Ecto neural progenitor cell (in vitro differentiated cells): ENCODE measurements around the gene CDH26.
"Not testable (repeated sequence)": the region's sequence is repeated elsewhere in the genome, so short reads cannot be mapped to it uniquely, and the experiment has no call there.

Experiments
- DNase-seq: peaks from one replicate; pipeline ENCODE4 v3.0.0-alpha.2; 2018; ENCODE audit warnings: low spot score

The CDH26 gene

GRCh38 chr20:59940956-59941294 lies 17.3 kb upstream of the CDH26 start:
- no peak for DNase-seq

DNA sequence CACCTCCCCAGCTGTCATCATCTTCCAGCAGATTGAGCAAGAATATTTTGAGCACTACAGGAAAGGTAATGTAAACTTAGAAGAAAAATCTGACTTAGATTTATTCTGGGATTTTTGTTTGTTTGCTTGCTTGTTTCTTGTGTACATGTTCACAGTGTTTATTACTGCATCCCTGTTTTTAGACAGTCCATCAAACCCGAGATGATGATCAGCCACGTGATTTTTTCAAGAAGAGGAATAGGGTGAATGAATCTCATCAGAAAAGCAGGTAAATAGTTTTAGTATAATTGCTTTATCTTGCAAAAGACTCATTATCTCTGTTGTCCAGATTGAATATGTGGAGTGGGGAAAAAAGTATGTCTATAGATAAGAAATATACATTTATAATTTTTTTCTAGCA lies 16.0 kb upstream of the CDH26 start:
- no peak for DNase-seq

DNA sequence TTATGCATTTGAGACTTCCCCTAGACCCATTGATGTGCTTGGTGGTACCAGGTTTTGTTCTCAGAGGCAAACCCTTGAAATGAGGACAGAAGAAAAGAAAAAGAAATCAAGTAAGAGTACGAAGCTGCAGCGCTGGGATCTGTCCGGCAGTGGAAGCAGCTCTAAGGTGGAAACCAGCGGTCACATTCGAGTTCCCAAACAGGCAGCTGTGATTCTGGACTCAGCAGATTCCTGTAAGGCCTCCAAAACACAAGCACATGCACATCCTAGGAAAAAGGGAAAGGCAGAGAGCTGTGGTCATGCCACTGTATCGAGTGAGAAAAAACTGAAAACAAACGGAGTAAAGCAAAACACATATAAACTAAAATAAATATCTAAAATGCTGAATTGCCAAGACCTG lies 13.5 kb upstream of the CDH26 start:
- DNase-seq, result no peak

GRCh38 chr20:59945175-59945574 lies 13.0 kb upstream of the CDH26 start:
- DNase-seq, result no peak

DNA sequence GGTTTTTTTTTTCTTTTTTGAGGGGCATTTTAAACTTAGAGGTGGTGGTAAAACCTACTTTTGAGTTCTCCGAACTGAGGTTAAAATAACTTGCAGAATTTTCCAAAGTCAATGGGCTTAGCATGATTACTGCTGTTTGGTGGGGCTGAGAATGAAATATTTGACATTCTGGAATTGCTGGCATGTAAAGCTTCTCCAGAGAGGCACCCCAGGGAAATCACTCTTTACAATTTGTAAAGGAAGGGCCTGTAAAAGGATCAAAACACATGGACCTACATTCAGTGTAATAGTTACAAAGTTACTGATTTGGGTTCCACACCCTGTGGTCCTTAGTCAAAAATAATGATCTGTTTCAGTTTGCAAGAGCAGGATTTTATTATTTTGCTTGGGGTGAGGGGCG lies 12.5 kb upstream of the CDH26 start:
- no peak for DNase-seq

- DNase-seq, result no peak
Observed at GRCh38 chr20:59947376-59947775, 10.8 kb upstream of the CDH26 start.

- no peak for DNase-seq
Observed at GRCh38 chr20:59948212-59948611, 10.0 kb upstream of the CDH26 start.

DNA sequence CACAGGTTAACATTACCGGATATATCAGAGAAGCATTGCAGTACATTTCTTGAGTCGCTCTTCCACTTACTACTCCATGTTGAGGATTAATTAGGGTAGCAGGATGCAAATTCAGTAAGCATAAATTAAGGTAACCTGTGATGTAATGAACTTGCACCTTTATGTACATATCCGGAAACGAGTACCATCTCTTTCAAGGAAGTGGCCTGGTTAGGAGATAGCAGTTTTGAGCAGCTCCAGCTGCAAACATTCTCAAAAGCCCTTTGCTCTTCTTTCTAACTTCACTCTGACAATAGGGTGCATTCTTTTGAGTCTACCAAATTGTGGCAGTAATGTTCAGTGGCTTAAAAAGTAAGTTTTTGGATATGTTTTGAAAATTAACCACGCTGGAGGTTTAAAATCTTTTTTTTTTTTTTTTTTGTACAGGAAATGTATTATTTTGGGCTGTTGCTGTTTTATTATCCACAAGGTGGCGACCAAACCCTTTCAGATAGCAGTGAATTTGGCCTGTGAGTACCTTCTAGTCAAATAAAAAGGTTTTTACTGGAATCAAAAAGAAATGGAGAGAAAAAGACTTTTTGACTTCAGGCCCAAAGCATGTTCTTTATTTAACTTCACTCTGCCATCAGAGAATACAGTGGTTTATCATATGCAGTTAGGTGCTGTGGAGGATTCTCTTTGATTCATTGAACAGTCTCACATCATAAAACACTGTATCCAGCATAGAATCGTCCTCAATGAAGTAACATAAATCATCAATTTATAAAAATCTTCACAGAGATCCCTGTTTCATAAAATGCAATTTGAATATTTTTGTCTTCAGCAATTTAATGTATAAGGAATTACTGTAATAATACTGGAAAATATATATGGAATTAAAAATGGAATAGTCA lies 9.1 kb upstream of the CDH26 start:
- no peak for DNase-seq

GRCh38 chr20:59949911-59950310 lies 8.3 kb upstream of the CDH26 start:
- DNase-seq, result no peak

- no peak for DNase-seq
Observed at GRCh38 chr20:59954718-59955117, 3.5 kb upstream of the CDH26 start.

GRCh38 chr20:59955131-59955796 lies 3.0 kb upstream of the CDH26 start:
- DNase-seq, result no peak

DNA sequence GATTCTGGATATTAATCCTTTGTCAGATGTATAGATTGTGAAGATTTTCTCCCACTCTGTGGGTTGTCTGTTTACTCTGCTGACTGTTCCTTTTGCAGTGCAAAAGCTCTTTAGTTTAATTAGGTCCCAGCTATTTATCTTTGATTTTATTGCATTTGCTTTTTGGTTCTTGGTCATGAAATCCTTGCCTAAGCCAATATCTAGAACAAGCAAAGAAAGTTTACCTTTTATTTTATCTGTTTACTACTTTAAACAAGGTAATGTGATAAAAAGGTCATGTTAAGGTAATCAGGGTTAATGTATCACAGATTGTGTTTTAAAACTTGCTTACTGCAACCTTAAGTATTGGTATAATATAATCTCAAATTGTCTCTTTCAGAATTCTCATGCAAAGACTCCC lies 655 bp upstream of the CDH26 start:
- DNase-seq, result not testable (repeated sequence)

DNA sequence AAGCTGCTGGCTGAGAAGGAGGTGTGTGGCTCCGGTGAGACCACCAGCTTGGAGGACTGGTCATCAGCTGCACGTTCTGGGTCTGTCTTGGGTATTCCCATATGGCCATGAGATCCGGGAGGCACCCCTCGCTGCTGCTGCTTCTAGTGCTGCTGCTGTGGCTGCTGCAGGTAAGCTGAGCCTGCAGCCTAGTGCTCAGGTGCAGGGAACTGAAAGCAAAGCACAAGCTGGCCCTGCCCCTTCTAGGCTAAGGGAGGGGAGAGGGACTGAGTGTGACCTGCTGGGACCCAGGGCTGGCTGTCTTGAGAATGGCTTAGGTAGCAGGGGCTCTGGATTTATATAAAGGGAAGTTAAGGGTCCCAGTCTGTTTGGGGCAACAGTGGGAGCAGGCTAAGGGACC lies 403 bp downstream of the CDH26 start:
- no peak for DNase-seq

GRCh38 chr20:59961423-59961822 lies 3.2 kb downstream of the CDH26 start:
- DNase-seq, result no peak

- no peak for DNase-seq
Observed at GRCh38 chr20:59962155-59962554, 3.9 kb downstream of the CDH26 start.

- DNase-seq, result no peak
Observed at GRCh38 chr20:59966428-59966827, 8.2 kb downstream of the CDH26 start.

DNA sequence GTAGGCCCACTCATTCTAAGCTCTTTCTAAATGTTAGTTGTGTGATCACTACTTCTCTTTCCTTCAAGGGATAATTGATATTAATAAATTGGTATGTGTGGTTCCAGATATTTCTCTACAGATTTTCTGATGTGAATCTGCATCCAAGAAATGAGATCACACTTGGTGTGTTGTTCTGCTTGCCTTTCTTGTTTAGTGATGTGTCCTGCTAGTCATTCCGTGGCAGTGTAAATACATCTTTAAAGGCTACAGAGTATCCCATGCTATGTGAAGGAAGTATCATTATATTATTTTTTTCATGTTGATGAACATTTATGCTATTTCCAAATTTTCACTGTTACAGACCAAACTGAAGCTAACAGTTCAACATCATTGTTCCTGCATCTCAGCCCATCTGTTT lies 13.2 kb downstream of the CDH26 start:
- no peak for DNase-seq

DNA sequence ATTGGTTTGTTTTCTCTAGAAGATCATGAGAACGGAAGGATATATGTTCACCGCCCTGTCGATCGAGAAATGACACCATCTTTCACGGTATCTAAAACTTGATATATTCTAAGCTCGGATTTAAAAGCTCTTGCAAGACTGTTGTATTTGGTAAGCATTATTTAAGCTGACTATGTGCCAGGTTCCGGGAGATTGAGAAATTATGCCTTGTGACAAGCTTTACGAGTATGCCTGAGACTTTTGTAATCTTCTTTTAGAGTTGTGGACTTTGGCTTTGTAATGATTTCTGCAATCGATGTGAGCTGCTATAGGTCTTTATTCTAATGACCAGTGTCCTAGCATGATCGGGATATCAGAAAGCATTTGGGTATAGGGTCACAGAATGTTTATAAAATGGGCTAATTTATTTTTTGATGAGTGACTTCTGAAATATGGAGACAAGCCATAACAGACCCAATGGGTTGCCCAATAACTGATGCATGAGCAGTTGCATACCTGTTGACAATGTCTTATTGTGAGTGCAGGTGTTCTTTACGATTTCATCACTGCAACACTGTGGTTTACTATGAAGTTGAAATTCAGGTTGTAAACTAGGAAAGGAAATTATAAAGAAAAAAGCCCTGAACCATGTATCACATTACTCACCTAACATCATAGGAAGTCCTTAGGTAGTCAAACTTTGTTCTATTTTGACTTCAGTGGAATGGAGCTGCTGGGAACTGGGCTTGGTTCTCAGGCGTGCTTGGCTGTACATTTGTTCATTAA lies 14.0 kb downstream of the CDH26 start:
- DNase-seq, result no peak

DNA sequence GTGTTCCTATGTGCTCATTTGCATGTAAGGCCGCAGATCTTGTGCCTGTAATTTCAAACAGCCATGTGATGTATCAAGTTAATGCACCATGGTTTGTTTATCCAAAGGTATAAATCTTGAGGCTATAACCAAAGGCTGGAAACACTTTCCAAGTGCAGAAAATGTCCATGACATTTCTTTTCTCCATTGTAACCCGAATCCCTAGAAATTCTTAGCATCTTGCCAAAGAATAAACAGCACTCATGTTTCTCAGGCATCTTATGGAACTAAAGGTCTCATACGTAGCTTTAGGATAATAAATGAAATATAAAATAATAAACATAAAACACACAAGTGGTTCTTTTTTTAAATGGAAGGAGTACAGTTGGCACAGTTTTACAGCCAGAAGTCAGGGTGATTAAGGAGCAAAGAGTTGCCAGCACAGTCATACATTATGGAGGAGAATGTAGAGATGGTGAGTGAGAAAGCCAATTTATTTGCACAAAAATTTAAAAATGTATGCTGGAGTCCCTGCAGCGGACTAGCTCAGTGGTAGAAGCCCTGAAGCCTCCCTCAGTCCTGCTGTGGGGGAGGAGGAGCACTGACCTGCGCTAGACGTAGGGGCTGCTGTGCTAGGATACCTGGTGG lies 18.0 kb downstream of the CDH26 start:
- DNase-seq, result no peak

GRCh38 chr20:59977086-59977485 lies 18.9 kb downstream of the CDH26 start:
- DNase-seq, result no peak

- no peak for DNase-seq
Observed at GRCh38 chr20:59983076-59983475, 24.9 kb downstream of the CDH26 start.

GRCh38 chr20:59984541-59984940 lies 26.3 kb downstream of the CDH26 start:
- no peak for DNase-seq

DNA sequence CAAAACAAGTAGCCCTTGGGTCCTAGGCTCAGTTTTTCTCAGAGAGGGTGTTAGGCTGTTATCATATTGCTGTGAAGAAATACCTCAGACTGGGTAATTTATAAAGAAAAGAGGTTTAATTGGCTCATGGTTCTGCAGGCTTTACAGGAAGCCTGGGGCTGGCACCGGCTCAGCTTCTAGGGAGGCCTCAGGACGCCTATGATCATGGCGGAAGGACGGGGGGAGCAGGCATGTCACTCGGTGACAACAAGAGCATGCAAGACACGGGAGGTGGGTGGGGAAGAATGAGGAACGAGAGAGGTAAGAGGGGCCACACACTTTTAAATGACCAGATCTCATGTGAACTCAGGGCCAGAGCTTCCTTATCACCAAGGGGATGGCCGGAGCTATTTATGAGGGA lies 26.9 kb downstream of the CDH26 start:
- no peak for DNase-seq
